Neuronal stem cell (in vitro differentiated cells): ENCODE measurements around the gene TAF13.

Source experiments
- DNase-seq: peaks from one replicate; pipeline ENCODE4 v3.0.0-alpha.2; 2013; ENCODE audit warnings: low spot score
- H2AFZ ChIP-seq: one replicate; pipeline ENCODE4 v1.6.1; 2013; ENCODE audit warnings: mild to moderate bottlenecking, low read length, inconsistent platforms
- H2AK5ac ChIP-seq: 2 replicates; pipeline ENCODE4 v1.6.1; 2013; ENCODE audit warnings: low read depth, mild to moderate bottlenecking, inconsistent platforms, low read length, moderate library complexity, mixed read lengths
- H2BK120ac ChIP-seq: 2 replicates; pipeline ENCODE4 v1.6.1; 2013; ENCODE audit warnings: low read depth, mild to moderate bottlenecking, inconsistent platforms, low read length, moderate library complexity, mixed read lengths
- H2BK12ac ChIP-seq: one replicate; pipeline ENCODE4 v1.6.1; 2013; ENCODE audit warnings: low read length, inconsistent platforms
- H2BK15ac ChIP-seq: 2 replicates; pipeline ENCODE4 v1.6.1; 2013; ENCODE audit warnings: mild to moderate bottlenecking, low read length, inconsistent platforms, mixed read lengths
- H2BK5ac ChIP-seq: one replicate; pipeline ENCODE4 v1.6.1; 2013; ENCODE audit warnings: inconsistent platforms, mild to moderate bottlenecking, low read length, moderate library complexity
- H3K14ac ChIP-seq: one replicate; pipeline ENCODE4 v1.6.1; 2013; ENCODE audit warnings: low read length, inconsistent platforms
- H3K18ac ChIP-seq: 2 replicates; pipeline ENCODE4 v1.6.1; 2013; ENCODE audit warnings: low read length, inconsistent platforms
- H3K23ac ChIP-seq: 2 replicates; pipeline ENCODE4 v1.6.1; 2013; ENCODE audit warnings: low read depth, mild to moderate bottlenecking, mixed read lengths, low read length, inconsistent platforms; ENCODE audit not compliant: poor library complexity
- H3K27ac ChIP-seq: replicated peaks from 3 replicates; pipeline ENCODE4 v1.5.1; 2013; ENCODE audit warnings: low read length, inconsistent platforms
- H3K27me3 ChIP-seq, 3 experiments: 2 replicates each; pipeline ENCODE4 v1.6.1; 2013; ENCODE audit warnings: low read length in 3 of 3, mild to moderate bottlenecking in 2 of 3, inconsistent platforms in 1 of 3, low read depth in 1 of 3, mixed read lengths in 1 of 3, moderate library complexity in 1 of 3; ENCODE audit not compliant: control insufficient read depth in 3 of 3, insufficient read depth in 3 of 3
- H3K36me3 ChIP-seq, 2 donors: replicated peaks in 1 of 2; 2 replicates each; pipeline ENCODE4 v1.6.1; 2013; ENCODE audit warnings: low read length in 2 of 2; ENCODE audit not compliant: control insufficient read depth in 2 of 2, insufficient read depth in 2 of 2
- H3K4ac ChIP-seq: 2 replicates; pipeline ENCODE4 v1.6.1; 2013; ENCODE audit warnings: inconsistent platforms, mild to moderate bottlenecking, low read length, moderate library complexity
- H3K4me1 ChIP-seq, 2 donors: 1 replicate in 1 of 2; 2 replicates in 1 of 2; pipeline ENCODE4 v1.6.1; 2013; ENCODE audit warnings: low read length in 2 of 2, low read depth in 1 of 2; ENCODE audit not compliant: control insufficient read depth in 2 of 2, insufficient read depth in 1 of 2
- H3K4me2 ChIP-seq: one replicate; pipeline ENCODE4 v1.6.1; 2013; ENCODE audit warnings: mild to moderate bottlenecking, low read length, inconsistent platforms; ENCODE audit not compliant: insufficient read depth, poor library complexity, severe bottlenecking
- H3K4me3 ChIP-seq, 2 donors: 2 replicates each; pipeline ENCODE4 v1.5.1; 2013; ENCODE audit warnings: low read length in 2 of 2, mild to moderate bottlenecking in 2 of 2, inconsistent platforms in 1 of 2, moderate library complexity in 1 of 2
- H3K79me1 ChIP-seq: one replicate; pipeline ENCODE4 v1.6.1; 2013; ENCODE audit warnings: low read depth, mild to moderate bottlenecking, inconsistent platforms, low read length, moderate library complexity
- H3K9ac ChIP-seq: one replicate; pipeline ENCODE4 v1.6.1; 2013; ENCODE audit warnings: mild to moderate bottlenecking, low read depth, low read length, inconsistent platforms; ENCODE audit not compliant: poor library complexity
- H3K9me3 ChIP-seq, 2 donors: replicated peaks in 1 of 2; 2 replicates each; pipeline versions ENCODE3 to v1.6.1; 2013; ENCODE audit warnings: low read length in 2 of 2, mild to moderate bottlenecking in 2 of 2, inconsistent platforms in 1 of 2, low read depth in 1 of 2, mixed read lengths in 1 of 2, moderate library complexity in 1 of 2; ENCODE audit not compliant: control insufficient read depth in 2 of 2, insufficient read depth in 1 of 2
- H4K8ac ChIP-seq: one replicate; pipeline ENCODE4 v1.6.1; 2013; ENCODE audit warnings: low read depth, mild to moderate bottlenecking, inconsistent platforms, low read length, moderate library complexity
- H4K91ac ChIP-seq: one replicate; pipeline ENCODE4 v1.6.1; 2013; ENCODE audit warnings: low read length, low read depth, mild to moderate bottlenecking, inconsistent platforms; ENCODE audit not compliant: poor library complexity
- WGBS, 2 donors: extraction: QIAGEN DNeasy Blood & Tissue Kit; methylation state at CpG; one replicate each; pipeline ENCODE4 v1.1.7; 2013; ENCODE audit warnings: missing lambda C conversion rate in 2 of 2, mixed read lengths in 1 of 2; ENCODE audit not compliant: insufficient read length in 2 of 2, insufficient replicate concordance in 1 of 2; ENCODE audit errors: extremely low coverage in 2 of 2; 5-methylcytosine and 5-hydroxymethylcytosine counted together

Gene TAF13

DNA sequence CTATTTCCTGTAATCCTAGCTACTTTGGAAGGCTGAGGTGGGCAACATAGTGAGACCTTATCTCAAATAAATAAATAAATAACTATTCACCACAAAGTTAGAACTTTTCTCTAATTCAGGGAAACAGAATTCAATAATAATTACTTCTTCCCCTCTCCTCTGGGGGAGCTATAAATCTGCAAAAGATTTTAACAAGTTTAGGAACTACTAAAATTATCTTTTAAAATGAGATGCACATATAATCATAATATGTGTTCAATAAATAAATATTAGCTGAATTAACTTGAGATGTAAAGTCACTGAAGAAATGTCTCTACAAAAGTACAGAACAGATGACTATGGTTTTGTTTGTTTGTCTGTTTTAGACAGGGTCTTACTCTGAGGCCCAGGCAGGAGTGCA lies 48.0 kb downstream of the TAF13 start:
- no peaks in the 10 kb centered on the region for H3K4me1 ChIP-seq
- H3K23ac ChIP-seq: no peak overlapping the region
- no peak overlapping the region for H3K4me3 ChIP-seq
- no peak overlapping the region for H2AFZ ChIP-seq
- no peaks in the 10 kb centered on the region for H3K79me1 ChIP-seq
- DNase-seq: no peak
- H3K27ac ChIP-seq: no peak overlapping the region
- H2BK5ac ChIP-seq: no peak overlapping the region
- H3K18ac ChIP-seq: no peak overlapping the region
- no peak overlapping the region for H4K91ac ChIP-seq
- no peak overlapping the region for H2BK15ac ChIP-seq
- H3K14ac ChIP-seq: no peak overlapping the region
- no peak overlapping the region for H2AK5ac ChIP-seq
- no peak overlapping the region for H3K4me2 ChIP-seq
- no peaks in the 10 kb centered on the region for H3K36me3 ChIP-seq
- H3K4ac ChIP-seq: no peak overlapping the region
- H3K9me3 ChIP-seq: no peaks in the 10 kb centered on the region
- no peaks in the 10 kb centered on the region for H3K27me3 ChIP-seq
- no peak overlapping the region for H2BK120ac ChIP-seq
- H3K9ac ChIP-seq: no peak overlapping the region
- H2BK12ac ChIP-seq: no peak overlapping the region
- H4K8ac ChIP-seq: no peak overlapping the region

DNA sequence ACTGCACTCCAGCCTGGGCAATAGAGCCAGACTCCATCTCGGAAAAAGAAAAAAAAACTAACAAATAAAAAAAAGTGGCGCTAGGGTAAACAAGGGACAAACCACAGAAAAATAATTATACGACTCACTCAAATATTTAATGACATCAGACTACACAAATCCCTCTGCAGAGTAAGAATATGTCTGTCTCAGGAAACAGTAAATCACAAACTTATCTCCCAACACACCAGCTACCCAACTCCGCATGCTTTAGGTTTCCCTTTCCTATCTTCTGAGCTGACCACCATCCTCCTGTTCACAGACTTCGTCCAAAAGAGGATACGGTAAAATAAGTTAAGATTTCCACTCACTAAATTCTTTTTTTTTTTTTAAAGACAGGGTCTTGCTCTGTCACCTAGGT lies 50.1 kb downstream of the TAF13 start:
- Histone ChIP-seq H3K27ac (no peak overlapping the region), H2BK120ac (no peak overlapping the region), H2BK12ac (no peak overlapping the region), H3K9me3 (no peaks in the 10 kb centered on the region), H2BK15ac (no peak overlapping the region), H2BK5ac (no peak overlapping the region), H3K79me1 (no peaks in the 10 kb centered on the region), H2AFZ (no peak overlapping the region), H4K8ac (no peak overlapping the region), H4K91ac (no peak overlapping the region), H3K18ac (no peak overlapping the region), H3K36me3 (peaks cover 0 to 9% of the 10 kb centered on the region in 2 donors), H3K23ac (no peak overlapping the region), H2AK5ac (no peak overlapping the region), H3K27me3 (no peaks in the 10 kb centered on the region), H3K4me3 (no peak overlapping the region), H3K9ac (no peak overlapping the region), H3K4me1 (no peaks in the 10 kb centered on the region), H3K4me2 (no peak overlapping the region), H3K14ac (no peak overlapping the region), H3K4ac (no peak overlapping the region)
- no peak for DNase-seq
- no CpG with 5 or more reads among the region's 6 CpGs for WGBS, 2 donors

DNA sequence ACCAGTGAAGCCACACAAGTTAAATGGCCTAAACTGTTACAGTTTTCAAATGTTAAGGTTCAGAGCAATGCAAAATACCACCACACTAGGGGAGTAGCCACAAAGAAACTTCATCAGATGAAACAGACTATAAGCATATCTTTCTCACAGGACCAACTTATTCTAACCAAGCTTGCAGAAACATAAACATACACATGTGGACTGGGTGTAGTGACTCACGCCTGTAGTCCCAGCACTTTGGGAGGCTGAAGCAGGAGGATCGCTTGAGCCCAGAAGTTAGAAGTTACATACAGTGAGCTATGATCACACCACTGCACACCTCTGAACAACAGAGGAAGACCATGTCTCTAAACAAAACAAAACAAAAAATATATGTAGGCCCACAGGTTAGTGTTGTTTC lies 51.2 kb downstream of the TAF13 start:
- Histone ChIP-seq H3K4ac (no peak overlapping the region), H3K4me2 (no peak overlapping the region), H2AK5ac (no peak overlapping the region), H3K27ac (no peak overlapping the region), H4K8ac (no peak overlapping the region), H3K79me1 (no peaks in the 10 kb centered on the region), H2BK15ac (no peak overlapping the region), H3K27me3 (no peaks in the 10 kb centered on the region), H2AFZ (no peak overlapping the region), H3K23ac (no peak overlapping the region), H2BK120ac (no peak overlapping the region), H3K36me3 (peaks cover 0 to 12% of the 10 kb centered on the region in 2 donors), H4K91ac (no peak overlapping the region), H3K9me3 (no peaks in the 10 kb centered on the region), H3K4me3 (no peak overlapping the region), H3K4me1 (no peaks in the 10 kb centered on the region), H3K9ac (no peak overlapping the region), H3K14ac (no peak overlapping the region), H2BK12ac (no peak overlapping the region), H2BK5ac (no peak overlapping the region), H3K18ac (no peak overlapping the region)
- WGBS, 2 donors: no CpG with 5 or more reads among the region's 2 CpGs
- no peak for DNase-seq

DNA sequence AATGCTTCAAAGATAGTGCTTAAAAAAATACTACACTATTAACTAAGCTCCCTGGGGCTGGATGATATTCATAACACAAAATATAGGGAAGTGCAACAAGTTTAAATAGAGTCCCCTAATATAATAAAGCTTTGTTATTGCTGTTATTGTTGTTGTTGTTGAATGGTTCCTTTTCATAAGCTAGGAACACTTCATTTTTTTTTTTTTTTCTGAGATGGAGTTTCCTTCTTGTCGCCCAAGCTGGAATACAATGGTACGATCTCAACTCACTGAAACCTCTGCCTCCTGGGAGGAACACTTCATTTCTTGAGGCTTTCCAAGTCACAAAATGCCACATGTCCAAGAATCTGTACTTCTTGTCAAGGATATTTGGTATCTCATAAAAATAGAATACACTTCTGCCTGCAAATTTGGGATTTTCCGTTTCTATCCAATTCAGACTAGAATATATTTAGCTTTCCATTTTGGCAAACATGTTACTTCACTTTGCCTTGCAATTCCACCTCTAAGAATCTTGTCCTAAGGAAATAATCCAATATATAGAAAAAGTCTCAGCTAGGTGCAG lies 55.0 kb downstream of the TAF13 start:
- Histone ChIP-seq H2AFZ (no peak overlapping the region), H2BK12ac (no peak overlapping the region), H3K18ac (no peak overlapping the region), H3K4me3 (no peak overlapping the region), H4K91ac (no peak overlapping the region), H3K14ac (no peak overlapping the region), H3K4ac (no peak overlapping the region), H3K9ac (no peak overlapping the region), H3K36me3 (peaks cover 0 to 32% of the 10 kb centered on the region in 2 donors), H3K27me3 (no peaks in the 10 kb centered on the region), H4K8ac (no peak overlapping the region), H2BK120ac (no peak overlapping the region), H3K4me2 (no peak overlapping the region), H3K79me1 (no peaks in the 10 kb centered on the region), H2AK5ac (no peak overlapping the region), H2BK5ac (no peak overlapping the region), H2BK15ac (no peak overlapping the region), H3K27ac (no peak overlapping the region), H3K23ac (no peak overlapping the region), H3K4me1 (no peaks in the 10 kb centered on the region), H3K9me3 (no peaks in the 10 kb centered on the region)
- DNase-seq: no peak
- no CpG with 5 or more reads among the region's 3 CpGs for WGBS, 2 donors
